H1 (cell line): ENCODE measurements around the gene DNAJB11. TPM values are rescaled to one million over a fixed set of nuclear protein-coding genes. Genes with fewer than 3 reads are reported as not detected.

ENCODE experiments used
- CTCF ChIA-PET: fragments of 300-600 bp; sonication (Branson Sonifier 250); formaldehyde crosslinking; loops from one replicate; lab custom pipeline; 2021; ENCODE audit not compliant: partially characterized antibody; lab: Charles Lee
- POLR2A ChIA-PET: fragments of 300-600 bp; sonication (Branson Sonifier 250); formaldehyde crosslinking; loops from one replicate; lab custom pipeline; 2021; ENCODE audit warnings: inconsistent platforms; ENCODE audit not compliant: partially characterized antibody; lab: Charles Lee
- DNase-seq, 2 experiments: peaks; one replicate each; pipeline versions ENCODE4 v3.0.0 to v3.0.0-alpha.2; 2010 to 2022; ENCODE audit warnings: low spot score in 2 of 2, low read depth in 1 of 2, mixed read lengths in 1 of 2
- FAIRE-seq: peaks from 2 replicates; lab custom pipeline; 2011; peaks lifted over from hg19 to GRCh38; lab: Jason Lieb, UNC
- H2AFZ ChIP-seq: 2 replicates; pipeline ENCODE4 v1.8.1; 2012; ENCODE audit warnings: low read length, inconsistent platforms
- H2AK5ac ChIP-seq: 2 replicates; pipeline ENCODE4 v1.6.1; 2013; ENCODE audit warnings: low read depth, low read length
- H2BK120ac ChIP-seq: replicated peaks from 2 replicates; pipeline ENCODE3; 2013; ENCODE audit warnings: low read depth, low read length, inconsistent platforms
- H2BK12ac ChIP-seq: 2 replicates; pipeline ENCODE4 v1.6.1; 2013; ENCODE audit warnings: low read depth, low read length
- H2BK15ac ChIP-seq: 2 replicates; pipeline ENCODE4 v1.6.1; 2013; ENCODE audit warnings: low read length
- H2BK20ac ChIP-seq: 2 replicates; pipeline ENCODE4 v1.6.1; 2013; ENCODE audit warnings: low read length
- H2BK5ac ChIP-seq: 2 replicates; pipeline ENCODE4 v1.6.1; 2013; ENCODE audit warnings: low read depth, low read length
- H3K14ac ChIP-seq: 2 replicates; pipeline ENCODE4 v1.6.1; 2013; ENCODE audit warnings: inconsistent platforms; ENCODE audit not compliant: insufficient read length
- H3K18ac ChIP-seq: 2 replicates; pipeline ENCODE4 v1.6.1; 2013; ENCODE audit warnings: low read length; ENCODE audit errors: extremely low read depth
- H3K23ac ChIP-seq: 2 replicates; pipeline ENCODE4 v1.6.1; 2013; ENCODE audit warnings: inconsistent platforms; ENCODE audit not compliant: insufficient read length
- H3K23me2 ChIP-seq: 2 replicates; pipeline ENCODE4 v1.6.1; 2013; ENCODE audit warnings: low read depth, low read length
- H3K27ac ChIP-seq: 2 replicates; pipeline ENCODE4 v1.6.1; 2011; ENCODE audit warnings: low read depth, low read length, inconsistent platforms
- H3K27me3 ChIP-seq, 4 experiments: replicated peaks in 1 of 4; 1 replicate in 1 of 4; 2 replicates in 3 of 4; pipeline versions ENCODE4 v1.6.1 to v1.8.1; 2011 to 2013; ENCODE audit warnings: low read length in 3 of 4, mild to moderate bottlenecking in 3 of 4, inconsistent platforms in 2 of 4, mixed read lengths in 2 of 4, moderate library complexity in 1 of 4; ENCODE audit not compliant: control insufficient read depth in 3 of 4, insufficient read depth in 3 of 4; ENCODE audit errors: extremely low read depth in 1 of 4
- H3K36me3 ChIP-seq, 4 experiments: 2 replicates each; pipeline versions ENCODE4 v1.6.1 to v1.8.1; 2011 to 2013; ENCODE audit warnings: mild to moderate bottlenecking in 4 of 4, low read length in 3 of 4, moderate library complexity in 2 of 4, control low read depth in 1 of 4, inconsistent platforms in 1 of 4; ENCODE audit not compliant: insufficient read depth in 4 of 4, control insufficient read depth in 2 of 4
- H3K4ac ChIP-seq: replicated peaks from 2 replicates; pipeline ENCODE3; 2013; ENCODE audit warnings: low read length, low read depth, mixed read lengths, inconsistent platforms; ENCODE audit not compliant: insufficient read length
- H3K4me1 ChIP-seq, 4 experiments: replicated peaks in 1 of 4; 1 replicate in 1 of 4; 2 replicates in 3 of 4; pipeline versions ENCODE4 v1.6.1 to v1.8.1; 2011 to 2013; ENCODE audit warnings: low read length in 3 of 4, inconsistent platforms in 2 of 4, mixed read lengths in 1 of 4; ENCODE audit not compliant: insufficient read depth in 4 of 4, control insufficient read depth in 3 of 4
- H3K4me2 ChIP-seq, 2 experiments: 2 replicates each; pipeline versions ENCODE4 v1.6.1 to v1.8.1; 2011 to 2013; ENCODE audit warnings: low read depth in 2 of 2, low read length in 2 of 2, control low read depth in 1 of 2, inconsistent platforms in 1 of 2, mild to moderate bottlenecking in 1 of 2; ENCODE audit not compliant: insufficient read depth in 1 of 2
- H3K4me3 ChIP-seq, 4 experiments: fragments of 200-600, 300-600 bp in 1 of 4; sonication (generic), shearing (Covaris generic), sonication (Bioruptor Twin) in 1 of 4; 2 replicates each; pipeline versions ENCODE4 v1.5.1 to v1.8.1; 2011 to 2016; ENCODE audit warnings: low read length in 4 of 4, low read depth in 3 of 4, control low read depth in 2 of 4, inconsistent platforms in 2 of 4, mild to moderate bottlenecking in 2 of 4, mixed read lengths in 1 of 4, moderate library complexity in 1 of 4; ENCODE audit not compliant: insufficient read depth in 2 of 4; ENCODE audit errors: extremely low read depth in 1 of 4
- H3K56ac ChIP-seq: replicated peaks from 2 replicates; pipeline ENCODE3; 2013; ENCODE audit warnings: low read depth, mild to moderate bottlenecking, mixed read lengths, low read length, inconsistent platforms; ENCODE audit not compliant: insufficient read length
- H3K79me1 ChIP-seq: 2 replicates; pipeline ENCODE4 v1.6.1; 2013; ENCODE audit warnings: low read depth, low read length, control low read depth
- H3K79me2 ChIP-seq, 2 experiments: 2 replicates each; pipeline versions ENCODE4 v1.6.1 to v1.8.1; 2012 to 2013; ENCODE audit warnings: low read length in 2 of 2, mild to moderate bottlenecking in 2 of 2, inconsistent platforms in 1 of 2; ENCODE audit not compliant: insufficient read depth in 2 of 2, control insufficient read depth in 1 of 2
- H3K9ac ChIP-seq, 4 experiments: replicated peaks in 1 of 4; 1 replicate in 1 of 4; 2 replicates in 3 of 4; pipeline versions ENCODE4 v1.6.1 to v1.8.1; 2011 to 2013; ENCODE audit warnings: low read depth in 3 of 4, low read length in 3 of 4, control low read depth in 2 of 4, mild to moderate bottlenecking in 2 of 4, moderate library complexity in 2 of 4, inconsistent platforms in 1 of 4; ENCODE audit errors: extremely low read depth in 1 of 4
- H3K9me3 ChIP-seq, 2 experiments: 2 replicates each; pipeline versions ENCODE4 v1.6.1 to v1.8.1; 2012 to 2013; ENCODE audit warnings: mild to moderate bottlenecking in 2 of 2, moderate library complexity in 2 of 2, control low read depth in 1 of 2, inconsistent platforms in 1 of 2, low read depth in 1 of 2, low read length in 1 of 2, mixed read lengths in 1 of 2; ENCODE audit not compliant: insufficient read depth in 2 of 2
- H4K20me1 ChIP-seq, 2 experiments: replicated peaks in 1 of 2; 2 replicates each; pipeline versions ENCODE3 to v1.8.1; 2011 to 2013; ENCODE audit warnings: inconsistent platforms in 2 of 2, low read length in 2 of 2, mild to moderate bottlenecking in 1 of 2; ENCODE audit not compliant: insufficient read depth in 2 of 2, control insufficient read depth in 1 of 2
- H4K5ac ChIP-seq: 2 replicates; pipeline ENCODE4 v1.6.1; 2013; ENCODE audit warnings: low read length, low read depth, mixed read lengths, inconsistent platforms; ENCODE audit not compliant: insufficient read length
- H4K8ac ChIP-seq: 2 replicates; pipeline ENCODE4 v1.8.0; 2013; ENCODE audit warnings: mild to moderate bottlenecking, moderate library complexity, low read length, inconsistent platforms; ENCODE audit not compliant: insufficient read depth; ENCODE audit errors: extremely low read depth
- H4K91ac ChIP-seq: replicated peaks from 2 replicates; pipeline ENCODE3; 2013; ENCODE audit warnings: low read length, mixed read lengths, inconsistent platforms; ENCODE audit not compliant: insufficient read length
- CBX5 ChIP-seq: fragments of 300-800, 300-1000 bp; sonication (generic); IDR thresholded peaks from 2 replicates; pipeline ENCODE4 v1.7.1; 2016; ENCODE audit warnings: antibody characterized with exemption, low read length, low read depth
- CTCF ChIP-seq, 3 experiments: IDR thresholded peaks; 1 replicate in 2 of 3; 2 replicates in 1 of 3; pipeline versions ENCODE4 v1.5.1 to v1.6.1; 2011; ENCODE audit warnings: low read length in 3 of 3, mild to moderate bottlenecking in 3 of 3, inconsistent platforms in 2 of 3, low read depth in 1 of 3, moderate library complexity in 1 of 3; ENCODE audit not compliant: insufficient read depth in 1 of 3; ENCODE audit errors: control extremely low read depth in 1 of 3
- RAD21 ChIP-seq, 2 experiments: IDR thresholded peaks in 1 of 2; conservative IDR thresholded peaks in 1 of 2; 2 replicates each; pipeline ENCODE4 v1.6.1; 2011; ENCODE audit warnings: low read depth in 2 of 2, low read length in 2 of 2, improper control_type of control experiment in 1 of 2, inconsistent platforms in 1 of 2, mild to moderate bottlenecking in 1 of 2, moderate library complexity in 1 of 2
- TBP ChIP-seq: IDR thresholded peaks from 2 replicates; pipeline ENCODE4 v1.6.1; 2011; ENCODE audit warnings: low read depth, low read length, improper control_type of control experiment
- ZNF274 ChIP-seq: IDR thresholded peaks from 2 replicates; pipeline ENCODE4 v1.7.0; 2012; ENCODE audit warnings: low read length, borderline replicate concordance; ENCODE audit errors: extremely low read depth
- WGBS, 2 experiments: shearing (Covaris generic) in 1 of 2; methylation state at CpG; one replicate each; pipeline versions ENCODE4 v1.1.6 to v1.1.7; 2013 to 2015; ENCODE audit warnings: low lambda C conversion rate in 2 of 2, mixed read lengths in 2 of 2, inconsistent platforms in 1 of 2, low coverage in 1 of 2, missing lambda C conversion rate in 1 of 2; ENCODE audit not compliant: insufficient replicate concordance in 2 of 2, insufficient coverage in 1 of 2, insufficient read length in 1 of 2; ENCODE audit errors: extremely low coverage in 1 of 2, missing lambda C conversion rate in 1 of 2; 5-methylcytosine and 5-hydroxymethylcytosine counted together
- polyA plus RNA-seq, 7 experiments: library from polyadenylated mRNA; depleted of rRNA in 3 of 7; stranded (reverse) in 5 of 7; unstranded in 2 of 7; fragments of >200 nt in 5 of 7; fragments of 200-250 nt in 2 of 7; gene quantifications; 1 replicate in 5 of 7; 2 replicates in 1 of 7; 4 replicates in 1 of 7; pipeline versions ENCODE4 v1.2.1 to v1.2.3, GENCODE V29; 2011 to 2013; ENCODE audit warnings: missing spikeins in 2 of 7, mixed read lengths in 2 of 7
- total RNA-seq: library from RNA; stranded (reverse); fragmentation: NEBNext Ultra II Directional; extraction: Animal tissue kit (Norgen Biotek cat#: 25700); gene quantifications from 2 replicates; pipeline ENCODE4 v1.2.1, GENCODE V29; 2021

Gene DNAJB11
- total and polyA plus RNA-seq, 2 of the 8 experiments (the other 6 are each of a cell fraction or from before 2014, with no cell fraction given), result 14.6 to 63.9 TPM

GRCh38 chr3:186529201-186529999 is 41.1 kb upstream of the DNAJB11 start:
- Histone ChIP-seq H3K79me2 (no peaks in the 10 kb centered on the region), H3K4me1 (0 out of 7 replicates have a peak, but pooled peaks cover 0 to 3% (median 0%) of the 10 kb centered on the region in 4 experiments), H3K9ac (no peak overlapping the region; a peak in 1 of 7 replicates), H4K8ac (no peak overlapping the region), H2BK12ac (no peak overlapping the region; the same call in 1 of the 2 replicates), H2BK15ac (0 out of 2 replicates have a peak overlapping the region, but pooled peaks have one; percentile 14), H3K79me1 (no peaks in the 10 kb centered on the region), H3K56ac (no peak overlapping the region), H3K23ac (no peak overlapping the region), H4K20me1 (no peaks in the 10 kb centered on the region), H2AK5ac (no peak overlapping the region), H3K27ac (no peak overlapping the region), H3K9me3 (no peaks in the 10 kb centered on the region), H3K14ac (no peak overlapping the region), H2AFZ (no peak overlapping the region), H2BK20ac (no peak overlapping the region), H3K36me3 (no peaks in the 10 kb centered on the region), H3K4ac (no peak overlapping the region), H3K4me2 (no peak overlapping the region), H2BK120ac (no peak overlapping the region), H3K4me3 (no peak overlapping the region), H3K27me3 (no peaks in the 10 kb centered on the region; a peak in 1 of 7 replicates), H3K23me2 (no peaks in the 10 kb centered on the region), H4K91ac (no peak overlapping the region), H2BK5ac (no peak overlapping the region), H3K18ac (no peak overlapping the region), H4K5ac (no peak overlapping the region)
- CTCF ChIA-PET, result interaction anchor here (0.5 to 5.2 kb wide), 20 partner anchors 10 to 585 kb away, joined by 3 to 55 read pairs (median 3); no protein-coding TSS in a partner anchor
- no peak for TF ChIP-seq ZNF274
- peak in 1 of 2 experiments; percentile 26; a peak in 1 of 4 replicates for TF ChIP-seq RAD21 (IDR thresholded peaks at IDR 0.05 in 1 of 2, conservative IDR thresholded peaks at IDR 0.05 in 1 of 2; ENCODE audit: low read depth in 2 of 2, low read length in 2 of 2)
- peak in 2 of 3 experiments; percentile 17 to 28; a peak in 2 of 4 replicates for TF ChIP-seq CTCF (IDR thresholded peaks at IDR 0.05; ENCODE audit: control extremely low read depth in 1 of 3, insufficient read depth in 1 of 3, low read depth in 1 of 3, low read length in 3 of 3)
- no peak for TF ChIP-seq TBP
- no peak for TF ChIP-seq CBX5
- 89% methylated on average over 11 of the region's 11 CpGs; no CpG with 5 or more reads in 1 of the 2 experiments for WGBS, 2 experiments
- FAIRE-seq, result no peak
- no peak for DNase-seq
- POLR2A ChIA-PET, result interaction anchor here (1.2 kb wide), 1 partner anchor 25 kb away, joined by 3 read pairs; no protein-coding TSS in a partner anchor
